K562 (cell line): ENCODE data around the gene MRO. TPM values are rescaled to one million over a fixed set of nuclear protein-coding genes. Genes with fewer than 3 reads are reported as not detected.

Experiments
- EP300 ChIP-seq: IDR thresholded peaks from 2 replicates; pipeline ENCODE4 v1.6.1; 2012; ENCODE audit warnings: low read length, improper control_type of control experiment
- FOS ChIP-seq: IDR thresholded peaks from 3 replicates; pipeline ENCODE4 v1.6.1; 2011; ENCODE audit not compliant: insufficient read length; ENCODE audit errors: extremely low read depth
- KLF10 ChIP-seq: fragments of 250-450 bp; sonication (Bioruptor Pico); IDR thresholded peaks from 2 replicates; pipeline ENCODE4 v1.6.1; 2021; ENCODE audit warnings: matching md5 sums
- MECOM ChIP-seq: fragments of 250-450 bp; sonication (Bioruptor Pico); IDR thresholded peaks from 2 replicates; pipeline ENCODE4 v1.8.0; 2022; ENCODE audit warnings: inconsistent platforms
- PTRF ChIP-seq: fragments of 450-650 bp; IDR thresholded peaks from 2 replicates; pipeline ENCODE4 v1.6.1; 2016; ENCODE audit warnings: mild to moderate bottlenecking, missing genetic modification characterization, missing compliant biosample characterization
- TAF1 ChIP-seq: IDR thresholded peaks from 2 replicates; pipeline ENCODE4 v1.6.1; 2011; ENCODE audit warnings: mild to moderate bottlenecking, low read length, moderate library complexity; ENCODE audit not compliant: insufficient read depth, control insufficient read depth, severe bottlenecking; ENCODE audit errors: extremely low read depth
- TFAM ChIP-seq: fragments of 250-450 bp; sonication (Bioruptor Pico); conservative IDR thresholded peaks from 2 replicates; pipeline ENCODE4 v1.5.0; 2021; ENCODE audit warnings: mild to moderate bottlenecking, moderate library complexity
- ZBTB33 ChIP-seq: sonication (generic); formaldehyde crosslinking; IDR thresholded peaks from 2 replicates; pipeline ENCODE4 v1.8.1; 2023; ENCODE audit warnings: mild to moderate bottlenecking, missing genetic modification reagents
- ZBTB34 ChIP-seq: fragments of 250-450 bp; sonication (Bioruptor Pico); IDR thresholded peaks from 2 replicates; pipeline ENCODE4 v1.8.0; 2021; ENCODE audit warnings: mild to moderate bottlenecking, moderate library complexity
- ZNF609 ChIP-seq: sonication (generic); formaldehyde crosslinking; IDR thresholded peaks from 2 replicates; pipeline ENCODE4 v1.8.1; 2023; ENCODE audit warnings: missing genetic modification reagents, mild to moderate bottlenecking, borderline replicate concordance
- polyA plus RNA-seq, 8 experiments: library from polyadenylated mRNA; depleted of rRNA in 4 of 8; stranded (reverse) in 5 of 8; unstranded in 3 of 8; fragments of >200 nt; fragmentation: Nextera tagmentation in 2 of 8; fragmentation: Illumina TruSeq in 1 of 8; extraction: Ambion mirVana in 2 of 8; extraction: Trizol in 1 of 8; gene quantifications; 2 replicates each; pipeline versions ENCODE4 v1.2.1 to v1.2.3, GENCODE V29; 2011 to 2014; ENCODE audit warnings: inconsistent platforms in 1 of 8, missing spikeins in 1 of 8
- total RNA-seq, 7 experiments: library from RNA; depleted of rRNA in 6 of 7; stranded (reverse); fragments of >200 nt in 6 of 7; fragmentation: Illumina TruSeq in 2 of 7; extraction: Trizol in 2 of 7; gene quantifications; 2 replicates each; pipeline versions ENCODE4 v1.2.1 to v1.2.3, GENCODE V29; 2011 to 2021; ENCODE audit warnings: low replicate concordance in 1 of 7
- TF ChIP-seq, protein P1 (sequence below), 2 experiments: IDR thresholded peaks in 1 of 2; conservative IDR thresholded peaks in 1 of 2; 2 replicates each; pipeline ENCODE4 v1.6.1; 2016; ENCODE audit warnings: low read depth in 2 of 2, mild to moderate bottlenecking in 1 of 2, missing compliant biosample characterization in 1 of 2, missing genetic modification characterization in 1 of 2, moderate library complexity in 1 of 2
- TF ChIP-seq, protein P2 (sequence below): fragments of 250-450 bp; sonication (Bioruptor Pico); IDR thresholded peaks from 2 replicates; pipeline ENCODE4 v1.6.1; 2021; ENCODE audit warnings: mild to moderate bottlenecking
- TF ChIP-seq, protein P3 (sequence below): fragments of 250-450 bp; sonication (Bioruptor Pico); IDR thresholded peaks from 2 replicates; pipeline ENCODE4 v1.5.0; 2021; ENCODE audit warnings: mild to moderate bottlenecking, borderline replicate concordance

Gene MRO
- total and polyA plus RNA-seq, 9 of the 15 experiments (the other 6 are each of a cell fraction or from before 2014, with no cell fraction given): 0.06 TPM; not detected in 8

GRCh38 chr18:50839996-50840395, 20.2 kb upstream of the MRO start (continued):
- TF ChIP-seq, protein P1, sequence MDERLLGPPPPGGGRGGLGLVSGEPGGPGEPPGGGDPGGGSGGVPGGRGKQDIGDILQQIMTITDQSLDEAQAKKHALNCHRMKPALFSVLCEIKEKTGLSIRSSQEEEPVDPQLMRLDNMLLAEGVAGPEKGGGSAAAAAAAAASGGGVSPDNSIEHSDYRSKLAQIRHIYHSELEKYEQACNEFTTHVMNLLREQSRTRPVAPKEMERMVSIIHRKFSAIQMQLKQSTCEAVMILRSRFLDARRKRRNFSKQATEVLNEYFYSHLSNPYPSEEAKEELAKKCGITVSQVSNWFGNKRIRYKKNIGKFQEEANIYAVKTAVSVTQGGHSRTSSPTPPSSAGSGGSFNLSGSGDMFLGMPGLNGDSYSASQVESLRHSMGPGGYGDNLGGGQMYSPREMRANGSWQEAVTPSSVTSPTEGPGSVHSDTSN (CRISPR knock-in tag; IDR thresholded peaks at IDR 0.05; ENCODE audit: low read depth): no peak
- TF ChIP-seq, protein P1 (tag; conservative IDR thresholded peaks at IDR 0.05; ENCODE audit: low read depth): no peak
- TF ChIP-seq, protein P2, sequence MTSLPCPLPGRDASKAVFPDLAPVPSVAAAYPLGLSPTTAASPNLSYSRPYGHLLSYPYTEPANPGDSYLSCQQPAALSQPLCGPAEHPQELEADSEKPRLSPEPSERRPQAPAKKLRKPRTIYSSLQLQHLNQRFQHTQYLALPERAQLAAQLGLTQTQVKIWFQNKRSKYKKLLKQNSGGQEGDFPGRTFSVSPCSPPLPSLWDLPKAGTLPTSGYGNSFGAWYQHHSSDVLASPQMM (CRISPR knock-in tag): no peak
- TF ChIP-seq PTRF (no peak), TFAM (CRISPR knock-in tag) (no peak), ZBTB33 (no peak), ZBTB34 (CRISPR knock-in tag) (no peak), ZNF609 (CRISPR knock-in tag) (no peak), TAF1 (no peak), FOS (no peak), EP300 (peak; percentile 86), MECOM (no peak), KLF10 (no peak)
- TF ChIP-seq, protein P3, sequence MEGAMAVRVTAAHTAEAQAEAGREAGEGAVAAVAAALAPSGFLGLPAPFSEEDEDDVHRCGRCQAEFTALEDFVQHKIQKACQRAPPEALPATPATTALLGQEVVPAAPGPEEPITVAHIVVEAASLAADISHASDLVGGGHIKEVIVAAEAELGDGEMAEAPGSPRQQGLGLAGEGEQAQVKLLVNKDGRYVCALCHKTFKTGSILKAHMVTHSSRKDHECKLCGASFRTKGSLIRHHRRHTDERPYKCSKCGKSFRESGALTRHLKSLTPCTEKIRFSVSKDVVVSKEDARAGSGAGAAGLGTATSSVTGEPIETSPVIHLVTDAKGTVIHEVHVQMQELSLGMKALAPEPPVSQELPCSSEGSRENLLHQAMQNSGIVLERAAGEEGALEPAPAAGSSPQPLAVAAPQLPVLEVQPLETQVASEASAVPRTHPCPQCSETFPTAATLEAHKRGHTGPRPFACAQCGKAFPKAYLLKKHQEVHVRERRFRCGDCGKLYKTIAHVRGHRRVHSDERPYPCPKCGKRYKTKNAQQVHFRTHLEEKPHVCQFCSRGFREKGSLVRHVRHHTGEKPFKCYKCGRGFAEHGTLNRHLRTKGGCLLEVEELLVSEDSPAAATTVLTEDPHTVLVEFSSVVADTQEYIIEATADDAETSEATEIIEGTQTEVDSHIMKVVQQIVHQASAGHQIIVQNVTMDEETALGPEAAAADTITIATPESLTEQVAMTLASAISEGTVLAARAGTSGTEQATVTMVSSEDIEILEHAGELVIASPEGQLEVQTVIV (CRISPR knock-in tag): no peak
